GM23338 (cell line): Measurements from ENCODE around the gene TPM1. TPM values are rescaled to one million over a fixed set of nuclear protein-coding genes. Genes with fewer than 3 reads are reported as not detected.

Experiments used
- ATAC-seq: fragments of 200-7000 bp; cut with Tn5 transposase; 3 replicates; pipeline ENCODE4 v1.9.1; 2020
- DNase-seq: peaks from one replicate; pipeline ENCODE4 v3.0.0-alpha.2; 2015; ENCODE audit warnings: low spot score
- H2AFZ ChIP-seq: fragments of 200-600 bp; sonication (generic); 2 replicates; pipeline ENCODE4 v1.8.0; 2016; ENCODE audit warnings: antibody characterized with exemption, mild to moderate bottlenecking, moderate library complexity
- H3F3A ChIP-seq: fragments of 200-600 bp; sonication (generic); replicated peaks from 2 replicates; pipeline ENCODE4 v1.8.0; 2017; ENCODE audit warnings: antibody characterized with exemption, mixed run types, low read depth
- H3K27ac ChIP-seq: fragments of 200-600 bp; sonication (generic); 2 replicates; pipeline ENCODE4 v1.6.1; 2016; ENCODE audit warnings: low read depth
- H3K27me3 ChIP-seq: fragments of 200-600 bp; sonication (generic); 2 replicates; pipeline ENCODE4 v1.8.0; 2016; ENCODE audit warnings: mild to moderate bottlenecking, mixed run types, moderate library complexity; ENCODE audit not compliant: insufficient read depth
- H3K36me3 ChIP-seq: fragments of 200-600 bp; sonication (generic); 2 replicates; pipeline ENCODE4 v1.8.0; 2016; ENCODE audit warnings: mild to moderate bottlenecking; ENCODE audit not compliant: insufficient read depth
- H3K4me1 ChIP-seq: fragments of 200-600 bp; sonication (generic); 2 replicates; pipeline ENCODE4 v1.8.0; 2016; ENCODE audit warnings: mild to moderate bottlenecking, moderate library complexity; ENCODE audit not compliant: insufficient read depth
- H3K4me2 ChIP-seq: fragments of 200-600 bp; sonication (generic); 2 replicates; pipeline ENCODE4 v1.7.1; 2017; ENCODE audit warnings: mixed run types
- H3K4me3 ChIP-seq: fragments of 200-600 bp; sonication (generic); 2 replicates; pipeline ENCODE4 v1.6.1; 2016; ENCODE audit warnings: mixed run types
- H3K79me2 ChIP-seq: fragments of 200-600 bp; sonication (generic); replicated peaks from 2 replicates; pipeline ENCODE4 v1.8.0; 2017; ENCODE audit warnings: mild to moderate bottlenecking; ENCODE audit not compliant: insufficient read depth
- H3K9me2 ChIP-seq: fragments of 200-600 bp; sonication (generic); 2 replicates; pipeline ENCODE4 v1.8.0; 2017; ENCODE audit not compliant: insufficient read depth
- H4K20me1 ChIP-seq: fragments of 200-600 bp; sonication (generic); replicated peaks from 2 replicates; pipeline ENCODE4 v1.8.0; 2017; ENCODE audit warnings: mild to moderate bottlenecking; ENCODE audit not compliant: insufficient read depth
- H3K27ac Mint-ChIP-seq: 2 replicates; pipeline ENCODE4 v1.8.0; 2020; ENCODE audit warnings: inconsistent platforms, mild to moderate bottlenecking, moderate library complexity, mixed read lengths
- H3K27me3 Mint-ChIP-seq: 3 replicates; pipeline ENCODE4 v1.8.0; 2022; ENCODE audit warnings: low read depth, mild to moderate bottlenecking, moderate library complexity, mixed read lengths, inconsistent platforms; ENCODE audit not compliant: insufficient read depth, poor library complexity
- H3K36me3 Mint-ChIP-seq: 3 replicates; pipeline ENCODE4 v1.8.0; 2021; ENCODE audit warnings: low read depth, mild to moderate bottlenecking, inconsistent platforms, moderate library complexity, mixed read lengths
- H3K4me1 Mint-ChIP-seq: 3 replicates; pipeline ENCODE4 v1.8.0; 2020; ENCODE audit warnings: mild to moderate bottlenecking, inconsistent platforms, mixed read lengths
- H3K4me3 Mint-ChIP-seq: 3 replicates; pipeline ENCODE4 v1.8.0; 2021; ENCODE audit warnings: moderate library complexity, mild to moderate bottlenecking, inconsistent platforms, mixed read lengths
- H3K9me3 Mint-ChIP-seq: 3 replicates; pipeline ENCODE4 v1.8.0; 2020; ENCODE audit warnings: moderate library complexity, mild to moderate bottlenecking, inconsistent platforms, mixed read lengths
- CREB1 ChIP-seq: fragments of 250-450 bp; sonication (Bioruptor Pico); IDR thresholded peaks from 2 replicates; pipeline ENCODE4 v1.5.0; 2020; ENCODE audit warnings: low read depth, mild to moderate bottlenecking, moderate library complexity
- EZH2 ChIP-seq: fragments of 200-600 bp; sonication (generic); IDR thresholded peaks from one replicate; pipeline ENCODE4 v1.8.0; 2017; ENCODE audit warnings: antibody characterized with exemption, mild to moderate bottlenecking, low read depth; ENCODE audit not compliant: unreplicated experiment
- EZH2phosphoT487 ChIP-seq: fragments of 200-600 bp; sonication (generic); IDR thresholded peaks from one replicate; pipeline ENCODE4 v1.8.1; 2018; ENCODE audit warnings: antibody characterized with exemption; ENCODE audit not compliant: unreplicated experiment
- JUNB ChIP-seq: IDR thresholded peaks from one replicate; pipeline ENCODE4 v1.6.1; 2016; ENCODE audit warnings: antibody characterized with exemption; ENCODE audit not compliant: unreplicated experiment
- NANOG ChIP-seq: IDR thresholded peaks from 2 replicates; pipeline ENCODE4 v1.6.1; 2016; ENCODE audit warnings: antibody characterized with exemption, borderline replicate concordance
- POLR2AphosphoS5 ChIP-seq: IDR thresholded peaks from 2 replicates; pipeline ENCODE4 v1.6.1; 2016; ENCODE audit warnings: antibody characterized with exemption, low read depth
- REST ChIP-seq: IDR thresholded peaks from one replicate; pipeline ENCODE4 v1.6.1; 2018; ENCODE audit warnings: antibody characterized with exemption; ENCODE audit not compliant: unreplicated experiment
- STAT1 ChIP-seq: IDR thresholded peaks from one replicate; pipeline ENCODE4 v1.6.1; 2016; ENCODE audit warnings: antibody characterized with exemption; ENCODE audit not compliant: unreplicated experiment
- ZNF114 ChIP-seq: fragments of 250-450 bp; sonication (Bioruptor Pico); IDR thresholded peaks from 2 replicates; pipeline ENCODE4 v1.5.0; 2020; ENCODE audit warnings: mild to moderate bottlenecking, moderate library complexity
- ZNF331 ChIP-seq: fragments of 250-450 bp; sonication (Bioruptor Pico); IDR thresholded peaks from 2 replicates; pipeline ENCODE4 v1.5.0; 2020; ENCODE audit warnings: low read depth, mild to moderate bottlenecking, moderate library complexity
- ZNF462 ChIP-seq: fragments of 250-450 bp; sonication (Bioruptor Pico); IDR thresholded peaks from 2 replicates; pipeline ENCODE4 v1.5.0; 2020; ENCODE audit warnings: mild to moderate bottlenecking, moderate library complexity
- polyA plus RNA-seq: library from polyadenylated mRNA; unstranded; fragments of >200 nt; fragmentation: Nextera tagmentation; extraction: Ambion mirVana; gene quantifications from 2 replicates; pipeline ENCODE4 v1.2.1, GENCODE V29; 2016
- total RNA-seq: library from RNA; depleted of rRNA; stranded (reverse); fragments of >200 nt; shearing (Covaris generic); gene quantifications from 2 replicates; pipeline ENCODE4 v1.2.3, GENCODE V29; 2014
- TF ChIP-seq, protein P1 (sequence below): IDR thresholded peaks from 2 replicates; pipeline ENCODE4 v1.6.1; 2016; ENCODE audit warnings: antibody characterized with exemption
- TF ChIP-seq, protein P2 (sequence below), 2 experiments: fragments of 200-600 bp in 1 of 2; sonication (generic) in 1 of 2; conservative IDR thresholded peaks; 2 replicates each; pipeline versions ENCODE4 v1.5.1 to v1.6.1; 2016 to 2017; ENCODE audit warnings: antibody characterized with exemption in 2 of 2, low read depth in 2 of 2, mild to moderate bottlenecking in 2 of 2, moderate library complexity in 1 of 2

The TPM1 gene
- total and polyA plus RNA-seq, 2 experiments from 2014 or later: 449 to 913 TPM

- no peak overlapping the region for H3K4me3 Mint-ChIP-seq
- Histone ChIP-seq H3K4me1 (peaks cover 57% of the 10 kb centered on the region), H3F3A (peaks cover 13% of the 10 kb centered on the region), H3K9me2 (no peaks in the 10 kb centered on the region), H3K4me3 (no peak overlapping the region), H3K79me2 (no peaks in the 10 kb centered on the region), H3K36me3 (no peaks in the 10 kb centered on the region), H2AFZ (no peak overlapping the region), H4K20me1 (no peaks in the 10 kb centered on the region), H3K27ac (no peak overlapping the region), H3K27me3 (no peaks in the 10 kb centered on the region), H3K4me2 (no peak overlapping the region)
- no peak overlapping the region for H3K27ac Mint-ChIP-seq
- TF ChIP-seq, protein P1, sequence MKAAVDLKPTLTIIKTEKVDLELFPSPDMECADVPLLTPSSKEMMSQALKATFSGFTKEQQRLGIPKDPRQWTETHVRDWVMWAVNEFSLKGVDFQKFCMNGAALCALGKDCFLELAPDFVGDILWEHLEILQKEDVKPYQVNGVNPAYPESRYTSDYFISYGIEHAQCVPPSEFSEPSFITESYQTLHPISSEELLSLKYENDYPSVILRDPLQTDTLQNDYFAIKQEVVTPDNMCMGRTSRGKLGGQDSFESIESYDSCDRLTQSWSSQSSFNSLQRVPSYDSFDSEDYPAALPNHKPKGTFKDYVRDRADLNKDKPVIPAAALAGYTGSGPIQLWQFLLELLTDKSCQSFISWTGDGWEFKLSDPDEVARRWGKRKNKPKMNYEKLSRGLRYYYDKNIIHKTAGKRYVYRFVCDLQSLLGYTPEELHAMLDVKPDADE: no peak
- TF ChIP-seq REST (no peak), CREB1 (CRISPR knock-in tag) (no peak), JUNB (no peak), EZH2 (no peak), STAT1 (no peak), ZNF114 (no peak), EZH2phosphoT487 (no peak), ZNF331 (CRISPR knock-in tag) (no peak), ZNF462 (CRISPR knock-in tag) (no peak), NANOG (no peak), POLR2AphosphoS5 (no peak)
- TF ChIP-seq, protein P2, sequence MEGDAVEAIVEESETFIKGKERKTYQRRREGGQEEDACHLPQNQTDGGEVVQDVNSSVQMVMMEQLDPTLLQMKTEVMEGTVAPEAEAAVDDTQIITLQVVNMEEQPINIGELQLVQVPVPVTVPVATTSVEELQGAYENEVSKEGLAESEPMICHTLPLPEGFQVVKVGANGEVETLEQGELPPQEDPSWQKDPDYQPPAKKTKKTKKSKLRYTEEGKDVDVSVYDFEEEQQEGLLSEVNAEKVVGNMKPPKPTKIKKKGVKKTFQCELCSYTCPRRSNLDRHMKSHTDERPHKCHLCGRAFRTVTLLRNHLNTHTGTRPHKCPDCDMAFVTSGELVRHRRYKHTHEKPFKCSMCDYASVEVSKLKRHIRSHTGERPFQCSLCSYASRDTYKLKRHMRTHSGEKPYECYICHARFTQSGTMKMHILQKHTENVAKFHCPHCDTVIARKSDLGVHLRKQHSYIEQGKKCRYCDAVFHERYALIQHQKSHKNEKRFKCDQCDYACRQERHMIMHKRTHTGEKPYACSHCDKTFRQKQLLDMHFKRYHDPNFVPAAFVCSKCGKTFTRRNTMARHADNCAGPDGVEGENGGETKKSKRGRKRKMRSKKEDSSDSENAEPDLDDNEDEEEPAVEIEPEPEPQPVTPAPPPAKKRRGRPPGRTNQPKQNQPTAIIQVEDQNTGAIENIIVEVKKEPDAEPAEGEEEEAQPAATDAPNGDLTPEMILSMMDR (conservative IDR thresholded peaks at IDR 0.05; ENCODE audit: low read depth in 2 of 2): no peak
- H3K27me3 Mint-ChIP-seq: peaks cover 13% of the 10 kb centered on the region
- no peak for DNase-seq
- peaks cover 69% of the 10 kb centered on the region for H3K4me1 Mint-ChIP-seq
- ATAC-seq: no peak
- H3K9me3 Mint-ChIP-seq: no peaks in the 10 kb centered on the region
- H3K36me3 Mint-ChIP-seq: no peaks in the 10 kb centered on the region
These were observed 37.5 kb downstream of the TPM1 start for GRCh38 chr15:63079947-63080626.
